T-cell (primary cell): Measurements from ENCODE around the gene SLC22A4. TPM values are rescaled to one million over a fixed set of nuclear protein-coding genes. Genes with fewer than 3 reads are reported as not detected.
A peak's percentile ranks its signal among the peaks of the same experiment; 100 is the strongest.

Source experiments
- ATAC-seq, 4 experiments: fragments of 200-7000 bp in 3 of 4; fragments of 150-1000 bp in 1 of 4; cut with Tn5 transposase; replicated peaks in 1 of 4; 1 replicate in 3 of 4; 2 replicates in 1 of 4; pipeline ENCODE4 v1.10.0; 2021; ENCODE audit warnings: moderate library complexity in 3 of 4, mild to moderate bottlenecking in 2 of 4, moderate number of reproducible peaks in 1 of 4
- CTCF ChIA-PET, 2 donors: fragments of 300-600 bp; sonication (Branson Sonifier 250); formaldehyde crosslinking; loops; one replicate each; lab custom pipeline; 2022; ENCODE audit warnings: antibody characterized with exemption in 2 of 2; lab: Charles Lee
- POLR2A ChIA-PET, 2 donors: fragments of 300-600 bp; sonication (Branson Sonifier 250); formaldehyde crosslinking; loops; one replicate each; lab custom pipeline; 2022; ENCODE audit warnings: antibody characterized with exemption in 2 of 2; lab: Charles Lee
- DNase-seq, 35 experiments: peaks; one replicate each; pipeline versions ENCODE4 v3.0.0 to v3.0.0-alpha.2; 2013 to 2023
- H3K27ac ChIP-seq: one replicate; pipeline ENCODE4 v1.5.1; 2013; ENCODE audit warnings: low read length
- H3K27me3 ChIP-seq, 2 experiments: replicated peaks in 1 of 2; 1 replicate in 1 of 2; 2 replicates in 1 of 2; pipeline versions ENCODE4 v1.6.1 to v1.7.0; 2013; ENCODE audit warnings: low read length in 1 of 2, mixed read lengths in 1 of 2; ENCODE audit not compliant: control insufficient read depth in 2 of 2, insufficient read depth in 2 of 2; ENCODE audit errors: extremely low read depth in 1 of 2
- H3K36me3 ChIP-seq, 2 donors: 1 replicate in 1 of 2; 2 replicates in 1 of 2; pipeline versions ENCODE4 v1.6.1 to v1.7.0; 2013; ENCODE audit warnings: low read length in 1 of 2; ENCODE audit not compliant: control insufficient read depth in 2 of 2, insufficient read depth in 1 of 2; ENCODE audit errors: extremely low read depth in 1 of 2
- H3K4me1 ChIP-seq, 2 experiments: 1 replicate in 1 of 2; 2 replicates in 1 of 2; pipeline versions ENCODE4 v1.6.1 to v1.7.0; 2013; ENCODE audit warnings: low read length in 2 of 2, mixed read lengths in 1 of 2; ENCODE audit not compliant: insufficient read depth in 2 of 2, control insufficient read depth in 1 of 2; ENCODE audit errors: extremely low read depth in 1 of 2
- H3K4me3 ChIP-seq, 2 donors: 1 replicate in 1 of 2; 2 replicates in 1 of 2; pipeline versions ENCODE4 v1.5.1 to v1.7.0; 2013; ENCODE audit warnings: mild to moderate bottlenecking in 2 of 2, low read length in 1 of 2, moderate library complexity in 1 of 2; ENCODE audit not compliant: control insufficient read depth in 1 of 2; ENCODE audit errors: extremely low read depth in 1 of 2
- H3K9me3 ChIP-seq: 2 replicates; pipeline ENCODE4 v1.7.0; 2013
- H3K27ac Mint-ChIP-seq, 2 donors: one replicate each; pipeline ENCODE4 v1.8.0; 2020 to 2021; ENCODE audit warnings: mild to moderate bottlenecking in 2 of 2, mixed read lengths in 2 of 2
- H3K27me3 Mint-ChIP-seq, 2 donors: one replicate each; pipeline ENCODE4 v1.8.0; 2021 to 2022; ENCODE audit warnings: mixed read lengths in 2 of 2
- H3K36me3 Mint-ChIP-seq: one replicate; pipeline ENCODE4 v1.8.0; 2021; ENCODE audit warnings: mixed read lengths
- H3K4me1 Mint-ChIP-seq, 3 donors: one replicate each; pipeline ENCODE4 v1.8.0; 2020 to 2022; ENCODE audit warnings: mixed read lengths in 3 of 3, mild to moderate bottlenecking in 1 of 3
- H3K4me3 Mint-ChIP-seq, 3 donors: one replicate each; pipeline ENCODE4 v1.8.0; 2020 to 2022; ENCODE audit warnings: mild to moderate bottlenecking in 3 of 3, mixed read lengths in 3 of 3, moderate library complexity in 3 of 3
- H3K9me3 Mint-ChIP-seq, 3 donors: one replicate each; pipeline ENCODE4 v1.8.0; 2020 to 2022; ENCODE audit warnings: mixed read lengths in 3 of 3
- WGBS: methylation state at CpG from one replicate; pipeline ENCODE4 v1.1.5; 2013; ENCODE audit warnings: missing lambda C conversion rate; ENCODE audit not compliant: insufficient coverage; 5-methylcytosine and 5-hydroxymethylcytosine counted together
- total RNA-seq, 35 experiments: library from RNA in 6 of 35; stranded (reverse) in 6 of 35; fragments of 120-200 nt in 1 of 35; gene quantifications; one replicate each; pipeline versions ENCODE4 v1.2.1 to v1.2.4 and lab custom pipeline; 2013 to 2026

Gene SLC22A4
- total RNA-seq, 5 donors from 2014 or later (not counting 1 experiment from before 2014, with no cell fraction given): 0.20 TPM; not detected in 4

DNA sequence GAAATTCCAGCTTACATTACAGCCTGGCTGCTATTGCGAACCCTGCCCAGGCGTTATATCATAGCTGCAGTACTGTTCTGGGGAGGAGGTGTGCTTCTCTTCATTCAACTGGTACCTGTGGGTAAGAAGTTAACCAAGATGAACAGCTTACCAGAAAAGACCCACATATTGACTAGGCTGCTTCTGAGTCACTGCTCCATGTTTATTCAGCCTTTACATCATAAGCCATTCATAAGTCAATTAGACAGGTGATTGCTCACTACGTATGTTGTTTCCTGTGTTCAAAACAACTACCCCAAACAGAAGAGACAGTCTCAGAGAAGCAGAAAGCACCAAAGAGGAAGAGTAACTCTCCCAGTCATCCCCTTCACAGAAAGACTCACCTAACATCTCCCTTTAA is 40.6 kb downstream of the SLC22A4 start:
- DNase-seq: peak in 1 of 35 experiments; percentile 4
- Histone ChIP-seq H3K36me3 (no peaks in the 10 kb centered on the region), H3K27ac (no peak overlapping the region), H3K4me3 (no peak overlapping the region), H3K9me3 (no peaks in the 10 kb centered on the region), H3K27me3 (no peaks in the 10 kb centered on the region), H3K4me1 (no peaks in the 10 kb centered on the region)
- H3K4me3 Mint-ChIP-seq: no peak overlapping the region
- H3K27ac Mint-ChIP-seq: peak overlapping the region in 1 of 2 donors; percentile 30
- ATAC-seq: peak; percentile 51 to 77 (median 62)
- ChIA-PET CTCF (interaction anchor here in 1 of 2 donors (0.8 kb wide), 1 partner anchor 166 kb away, joined by 3 read pairs; no protein-coding TSS in a partner anchor), POLR2A (interaction anchor here in 1 of 2 donors (0.6 kb wide), 1 partner anchor 142 kb away, joined by 4 read pairs; no protein-coding TSS in a partner anchor)
- H3K4me1 Mint-ChIP-seq: peaks cover 0 to 6% (median 6%) of the 10 kb centered on the region in 3 donors
- H3K9me3 Mint-ChIP-seq: no peaks in the 10 kb centered on the region
- H3K36me3 Mint-ChIP-seq: peaks cover 16% of the 10 kb centered on the region
- WGBS: no CpG with 5 or more reads among the region's 3 CpGs
- no peaks in the 10 kb centered on the region for H3K27me3 Mint-ChIP-seq

DNA sequence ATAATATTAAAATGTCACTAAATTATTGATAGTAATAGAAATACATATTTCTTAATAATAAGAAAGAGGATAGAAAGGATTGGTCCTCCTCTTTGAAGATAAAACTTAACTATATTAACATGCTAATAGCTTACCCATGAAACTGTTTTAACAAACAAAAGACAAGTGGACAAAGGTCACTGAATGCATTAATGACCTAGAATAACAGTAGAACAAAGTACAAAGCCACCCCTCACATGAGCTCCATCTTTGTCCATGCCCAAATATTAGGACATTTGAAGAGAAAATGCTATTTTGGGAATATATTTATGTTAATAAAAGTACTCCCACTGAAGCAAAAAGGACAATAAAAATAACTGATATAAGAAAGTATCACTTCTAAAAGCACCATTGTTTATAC is 41.2 kb downstream of the SLC22A4 start:
- CTCF ChIA-PET: no interaction called here

DNA sequence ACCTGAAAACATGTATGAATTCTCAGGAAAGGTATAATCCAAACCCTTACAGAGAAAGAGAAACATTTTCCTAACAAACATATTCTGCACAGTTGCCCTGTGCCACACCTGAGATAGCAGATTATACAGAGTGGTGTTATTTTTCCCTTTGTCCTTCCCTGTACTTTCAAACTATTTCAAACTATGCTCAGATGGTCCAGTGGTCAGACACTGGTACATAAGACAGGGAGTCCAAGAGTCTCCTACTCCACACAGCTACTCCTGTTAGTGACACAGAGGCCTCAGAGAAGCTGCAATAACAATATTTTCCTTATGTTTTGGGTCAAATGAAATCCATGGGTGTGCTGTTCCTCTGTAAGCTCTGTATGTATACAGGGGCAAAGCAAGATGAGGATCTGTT is 45.3 kb downstream of the SLC22A4 start:
- no peak for DNase-seq
- ChIA-PET POLR2A (no interaction called here), CTCF (no interaction called here)
- Mint-ChIP-seq H3K4me3 (no peak overlapping the region), H3K36me3 (peaks cover 10% of the 10 kb centered on the region), H3K27ac (no peak overlapping the region), H3K4me1 (peaks cover 0 to 6% (median 6%) of the 10 kb centered on the region in 3 donors), H3K27me3 (no peaks in the 10 kb centered on the region), H3K9me3 (no peaks in the 10 kb centered on the region)
- Histone ChIP-seq H3K36me3 (no peaks in the 10 kb centered on the region), H3K9me3 (no peaks in the 10 kb centered on the region), H3K4me3 (no peak overlapping the region), H3K27me3 (no peaks in the 10 kb centered on the region), H3K4me1 (no peaks in the 10 kb centered on the region), H3K27ac (no peak overlapping the region)
- ATAC-seq: no peak

More for the DNA sequence above, 41.2 kb downstream of the SLC22A4 start:
- DNase-seq (no peak), ATAC-seq (no peak)
- H3K36me3 ChIP-seq: no peaks in the 10 kb centered on the region
- Mint-ChIP-seq H3K4me1 (peaks cover 0 to 6% (median 6%) of the 10 kb centered on the region in 3 donors), H3K36me3 (peaks cover 13% of the 10 kb centered on the region), H3K4me3 (no peak overlapping the region), H3K9me3 (no peaks in the 10 kb centered on the region), H3K27ac (no peak overlapping the region), H3K27me3 (no peaks in the 10 kb centered on the region)
- no peak overlapping the region for H3K27ac ChIP-seq
- POLR2A ChIA-PET: interaction anchor here in 1 of 2 donors (0.6 kb wide), 1 partner anchor 143 kb away, joined by 4 read pairs; no protein-coding TSS in a partner anchor
- no peaks in the 10 kb centered on the region for H3K9me3 ChIP-seq
- no peaks in the 10 kb centered on the region for H3K27me3 ChIP-seq
- no peak overlapping the region for H3K4me3 ChIP-seq
- no peaks in the 10 kb centered on the region for H3K4me1 ChIP-seq

DNA sequence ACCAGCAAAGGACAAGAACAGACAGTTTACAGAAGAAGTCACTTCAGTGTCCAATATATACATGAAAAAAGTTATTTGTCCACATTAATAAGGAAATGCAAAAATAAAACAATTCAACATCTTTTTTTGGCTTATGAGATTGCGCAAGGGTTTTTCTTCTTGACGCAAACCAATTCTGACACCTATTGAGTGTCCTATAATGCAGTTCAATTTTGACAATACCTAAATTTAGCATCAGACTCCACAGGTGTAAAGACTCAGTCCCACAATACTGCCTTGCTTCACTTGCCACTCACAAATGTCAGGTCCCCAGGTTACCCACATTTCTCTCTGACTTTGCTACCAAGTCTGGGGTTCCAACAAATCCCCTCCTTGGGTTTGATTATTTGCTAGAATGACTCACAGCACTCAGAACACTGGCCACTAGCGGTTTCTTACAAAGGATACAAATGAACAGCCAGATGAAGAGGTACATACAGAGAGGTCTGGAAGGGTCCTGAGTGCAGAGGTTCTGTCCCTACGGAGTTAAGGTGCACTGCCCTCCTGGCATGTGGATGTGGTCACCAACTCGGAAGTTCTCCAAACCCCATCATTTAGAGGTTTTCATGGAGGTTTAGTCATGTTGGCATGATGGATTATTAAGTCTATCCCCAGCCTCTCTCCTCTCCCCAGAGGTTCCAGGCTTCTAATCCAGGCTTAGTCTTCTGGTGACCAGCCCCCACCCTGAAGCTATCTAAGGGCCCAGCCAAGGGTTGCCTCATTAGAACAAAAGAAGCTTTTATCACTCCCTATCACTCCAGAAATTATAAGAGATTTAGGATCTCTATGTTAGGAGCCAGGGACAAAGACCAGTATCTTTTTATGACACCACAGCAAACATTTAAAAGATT is 48.3 kb downstream of the SLC22A4 start:
- ATAC-seq: no peak
- no peaks in the 10 kb centered on the region for H3K9me3 Mint-ChIP-seq
- H3K4me3 Mint-ChIP-seq: no peak overlapping the region
- no peaks in the 10 kb centered on the region for H3K9me3 ChIP-seq
- no peaks in the 10 kb centered on the region for H3K4me1 Mint-ChIP-seq
- no peak for DNase-seq
- peaks cover 10% of the 10 kb centered on the region for H3K36me3 Mint-ChIP-seq
- no peak overlapping the region for H3K27ac Mint-ChIP-seq
- no peak overlapping the region for H3K27ac ChIP-seq
- H3K27me3 ChIP-seq: no peaks in the 10 kb centered on the region
- H3K27me3 Mint-ChIP-seq: no peaks in the 10 kb centered on the region
- no peak overlapping the region for H3K4me3 ChIP-seq
- ChIA-PET POLR2A (no interaction called here), CTCF (no interaction called here)
- no peaks in the 10 kb centered on the region for H3K36me3 ChIP-seq
- WGBS: 95% methylated on average over 3 of the region's 5 CpGs
- H3K4me1 ChIP-seq: no peaks in the 10 kb centered on the region

DNA sequence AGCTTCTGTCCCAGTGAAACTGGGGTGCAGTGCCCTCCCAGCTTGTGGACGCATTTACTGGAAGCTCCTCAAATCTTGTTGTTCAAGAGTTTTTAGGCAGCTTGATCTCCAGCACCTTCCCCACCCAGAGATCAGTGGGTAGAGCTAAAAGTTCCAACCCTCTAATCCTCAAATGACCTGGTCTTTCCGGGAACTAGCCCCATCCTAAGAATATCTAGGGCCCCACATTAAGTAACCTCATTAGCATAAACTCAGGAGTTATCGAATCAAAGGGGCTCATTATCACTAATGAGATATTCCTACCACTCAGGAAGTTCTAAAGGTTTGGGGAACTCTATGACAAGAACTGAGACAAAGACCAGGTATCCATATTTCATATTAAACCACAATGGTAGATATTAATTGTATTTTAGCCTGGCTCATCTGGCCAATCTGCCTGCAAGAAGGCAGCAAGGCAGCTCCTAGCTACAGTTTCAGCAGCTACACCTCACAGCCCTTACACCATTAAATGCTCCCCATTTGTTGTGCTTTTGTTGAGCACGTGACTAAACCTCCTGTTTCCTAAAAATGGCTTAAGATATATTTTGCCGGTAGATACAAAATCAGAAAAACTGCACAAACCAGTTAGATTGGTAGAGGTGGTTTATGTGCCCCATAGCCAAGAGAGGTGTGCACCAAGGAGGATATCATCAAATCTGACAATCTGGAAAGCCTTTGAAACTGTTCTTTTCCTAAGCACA is 50.8 kb downstream of the SLC22A4 start:
- no peaks in the 10 kb centered on the region for H3K9me3 Mint-ChIP-seq
- Histone ChIP-seq H3K27ac (no peak overlapping the region), H3K4me1 (no peaks in the 10 kb centered on the region), H3K4me3 (no peak overlapping the region), H3K9me3 (no peaks in the 10 kb centered on the region), H3K36me3 (no peaks in the 10 kb centered on the region), H3K27me3 (no peaks in the 10 kb centered on the region)
- H3K27me3 Mint-ChIP-seq: no peaks in the 10 kb centered on the region
- ATAC-seq: no peak
- H3K4me1 Mint-ChIP-seq: no peaks in the 10 kb centered on the region
- H3K27ac Mint-ChIP-seq: no peak overlapping the region
- 80% methylated on average over 1 of the region's 5 CpGs for WGBS
- no peak for DNase-seq
- ChIA-PET CTCF (no interaction called here), POLR2A (no interaction called here)
- no peak overlapping the region for H3K4me3 Mint-ChIP-seq
- H3K36me3 Mint-ChIP-seq: peaks cover 22% of the 10 kb centered on the region

DNA sequence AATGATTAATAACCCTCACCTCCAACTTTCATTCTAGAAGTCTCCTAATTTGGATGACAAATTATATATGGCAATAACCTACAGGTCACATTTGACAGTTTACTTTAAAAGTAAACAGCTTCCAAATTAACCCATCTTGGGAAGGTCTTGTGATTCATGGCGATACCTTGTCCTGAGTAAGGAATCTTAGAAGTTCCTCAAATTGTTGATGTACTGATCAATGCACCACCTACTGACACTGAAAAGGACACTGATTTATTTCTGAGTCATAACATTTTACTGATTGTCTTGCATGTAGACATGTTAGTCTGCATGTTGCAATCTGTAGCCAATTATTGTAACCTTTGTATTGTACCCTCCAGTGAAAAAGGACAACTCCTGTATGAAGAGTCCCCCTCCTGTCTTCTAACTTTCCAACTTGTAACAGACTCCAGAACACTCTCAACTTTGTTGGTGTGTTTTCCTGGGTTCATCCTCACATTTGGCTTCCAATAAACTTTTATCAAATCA is 59.3 kb downstream of the SLC22A4 start:
- H3K27ac ChIP-seq: no peak overlapping the region

More for the DNA sequence above, 59.3 kb downstream of the SLC22A4 start:
- POLR2A ChIA-PET: no interaction called here
- CTCF ChIA-PET: no interaction called here
- ATAC-seq (no peak), DNase-seq (no peak)
- Mint-ChIP-seq H3K27me3 (no peaks in the 10 kb centered on the region), H3K4me3 (no peak overlapping the region), H3K27ac (no peak overlapping the region), H3K9me3 (no peaks in the 10 kb centered on the region), H3K4me1 (no peaks in the 10 kb centered on the region), H3K36me3 (peaks cover 40% of the 10 kb centered on the region)
- H3K36me3 ChIP-seq: no peaks in the 10 kb centered on the region
- 100% methylated on average over 1 of the region's 1 CpG for WGBS
- no peak overlapping the region for H3K4me3 ChIP-seq
- no peaks in the 10 kb centered on the region for H3K9me3 ChIP-seq
- H3K4me1 ChIP-seq: no peaks in the 10 kb centered on the region
- H3K27me3 ChIP-seq: no peaks in the 10 kb centered on the region
